Endothelial cell of umbilical vein (primary cell): ENCODE data around the gene DIPK1A. TPM values are rescaled to one million over a fixed set of nuclear protein-coding genes. Genes with fewer than 3 reads are reported as not detected.

ENCODE experiments used
- BruUV-seq: library from RNA; stranded (reverse); fragments of 400-500 nt; replicated peaks from 2 replicates; lab custom pipeline; 2021; lab: Mats Ljungman, UMichigan
- CTCF ChIA-PET: fragments of 300-600, 350-600 bp; sonication (Branson Sonifier 250); formaldehyde crosslinking; loops from one replicate; lab custom pipeline; 2021; ENCODE audit warnings: antibody characterized with exemption, inconsistent platforms; lab: Charles Lee
- POLR2A ChIA-PET: fragments of 300-600, 350-600 bp; sonication (Branson Sonifier 250); formaldehyde crosslinking; loops from one replicate; lab custom pipeline; 2021; ENCODE audit warnings: antibody characterized with exemption, inconsistent platforms; lab: Charles Lee
- DNase-seq: peaks from one replicate; pipeline ENCODE4 v3.0.0-alpha.2; 2011; ENCODE audit warnings: low read depth, low spot score
- FAIRE-seq: peaks from 2 replicates; lab custom pipeline; 2011; peaks lifted over from hg19 to GRCh38; lab: Jason Lieb, UNC
- H2AFZ ChIP-seq: 2 replicates; pipeline ENCODE4 v1.6.0; 2012; ENCODE audit warnings: low read depth, low read length, control low read depth, inconsistent platforms
- H3K27ac ChIP-seq: 2 replicates; pipeline ENCODE4 v1.5.1; 2011; ENCODE audit warnings: low read depth, mild to moderate bottlenecking, control low read depth, low read length, moderate library complexity; ENCODE audit not compliant: insufficient read depth
- H3K27me3 ChIP-seq, 2 experiments: 2 replicates each; pipeline versions ENCODE4 v1.6.0 to v1.6.1; 2011; ENCODE audit warnings: low read length in 2 of 2, mixed read lengths in 1 of 2; ENCODE audit not compliant: control insufficient read depth in 2 of 2, insufficient read depth in 2 of 2
- H3K36me3 ChIP-seq, 2 experiments: 2 replicates in 1 of 2; 3 replicates in 1 of 2; pipeline ENCODE4 v1.5.1; 2011; ENCODE audit warnings: low read length in 2 of 2, mild to moderate bottlenecking in 1 of 2, moderate library complexity in 1 of 2; ENCODE audit not compliant: control insufficient read depth in 2 of 2, insufficient read depth in 2 of 2; ENCODE audit errors: extremely low read depth in 1 of 2
- H3K4me1 ChIP-seq: 3 replicates; pipeline ENCODE4 v1.5.1; 2011; ENCODE audit warnings: mild to moderate bottlenecking, low read length; ENCODE audit not compliant: control insufficient read depth, insufficient read depth; ENCODE audit errors: extremely low read depth
- H3K4me2 ChIP-seq: 2 replicates; pipeline ENCODE4 v1.6.1; 2011; ENCODE audit warnings: low read length, control low read depth, mixed read lengths; ENCODE audit not compliant: insufficient read depth
- H3K4me3 ChIP-seq, 3 experiments: fragments of 200-600 bp in 1 of 3; sonication (generic), shearing (Covaris generic) in 1 of 3; replicated peaks in 1 of 3; 2 replicates each; pipeline ENCODE4 v1.5.1; 2011 to 2016; ENCODE audit warnings: control low read depth in 3 of 3, low read length in 3 of 3, mild to moderate bottlenecking in 2 of 3, inconsistent platforms in 1 of 3, low read depth in 1 of 3, moderate library complexity in 1 of 3; ENCODE audit not compliant: insufficient read depth in 1 of 3
- H3K79me2 ChIP-seq: 2 replicates; pipeline ENCODE4 v1.6.0; 2012; ENCODE audit warnings: low read length, inconsistent platforms; ENCODE audit not compliant: control insufficient read depth, insufficient read depth
- H3K9ac ChIP-seq: replicated peaks from 2 replicates; pipeline ENCODE3; 2011; ENCODE audit warnings: low read length, control low read depth; ENCODE audit not compliant: insufficient read depth; ENCODE audit errors: extremely low read depth
- H3K9me1 ChIP-seq: replicated peaks from 3 replicates; pipeline ENCODE4 v1.6.0; 2011; ENCODE audit warnings: mild to moderate bottlenecking, low read length; ENCODE audit not compliant: control insufficient read depth, insufficient read depth; ENCODE audit errors: extremely low read depth
- H3K9me3 ChIP-seq: replicated peaks from 2 replicates; pipeline ENCODE4 v1.5.1; 2012; ENCODE audit warnings: low read length, inconsistent platforms; ENCODE audit not compliant: control insufficient read depth, insufficient read depth
- H4K20me1 ChIP-seq: replicated peaks from 2 replicates; pipeline ENCODE3; 2011; ENCODE audit warnings: mild to moderate bottlenecking, low read length; ENCODE audit not compliant: control insufficient read depth, insufficient read depth; ENCODE audit errors: extremely low read depth
- EZH2 ChIP-seq: IDR thresholded peaks from 2 replicates; pipeline ENCODE4 v1.6.1; 2012; ENCODE audit warnings: borderline replicate concordance, low read depth, mild to moderate bottlenecking, moderate library complexity, low read length, inconsistent platforms; ENCODE audit not compliant: severe bottlenecking
- FOS ChIP-seq: IDR thresholded peaks from 2 replicates; pipeline ENCODE4 v1.6.1; 2011; ENCODE audit warnings: mild to moderate bottlenecking, low read length, moderate library complexity, borderline replicate concordance; ENCODE audit not compliant: insufficient read depth
- GATA2 ChIP-seq: IDR thresholded peaks from 2 replicates; pipeline ENCODE4 v1.7.0; 2011; ENCODE audit warnings: low read depth, mild to moderate bottlenecking, moderate library complexity, mixed read lengths, low read length; ENCODE audit not compliant: insufficient read length, insufficient read depth
- JUN ChIP-seq: IDR thresholded peaks from 2 replicates; pipeline ENCODE4 v1.6.1; 2011; ENCODE audit warnings: borderline replicate concordance, low read depth; ENCODE audit not compliant: insufficient read length, insufficient read depth
- MYC ChIP-seq: IDR thresholded peaks from one replicate; pipeline ENCODE4 v1.6.1; 2011; ENCODE audit warnings: mild to moderate bottlenecking, low read depth, low read length
- POLR2A ChIP-seq: IDR thresholded peaks from 2 replicates; pipeline ENCODE4 v1.6.1; 2012; ENCODE audit warnings: low read depth, mild to moderate bottlenecking, control low read depth, low read length
- POLR2AphosphoS5 ChIP-seq: IDR thresholded peaks from 2 replicates; pipeline ENCODE4 v1.6.1; 2012; ENCODE audit warnings: low read depth, mild to moderate bottlenecking, control low read depth, low read length, moderate library complexity; ENCODE audit not compliant: insufficient read depth
- dilution Hi-C: fragments of 300-500 bp; cut with MboI; formaldehyde crosslinking; loops from one replicate; pipeline ENCODE4 v1.15.0; 2019; ENCODE audit warnings: low sequenced_read_pairs; ENCODE audit not compliant: extremely low pct_ligation_motif_present
- intact Hi-C: fragments of 100-400 bp; cut with micrococcal nuclease; formaldehyde crosslinking; loops from one replicate; pipeline ENCODE4 v1.10.0; 2022
- polyA plus RNA-seq, 4 experiments: library from polyadenylated mRNA; depleted of rRNA in 3 of 4; stranded (reverse) in 3 of 4; unstranded in 1 of 4; fragments of >200 nt; gene quantifications; 2 replicates each; pipeline versions ENCODE4 v1.2.1 to v1.2.3, GENCODE V29; 2011 to 2012; ENCODE audit warnings: missing spikeins in 1 of 4
- total RNA-seq: library from RNA; stranded (reverse); gene quantifications from 2 replicates; pipeline ENCODE4 v1.2.3, GENCODE V29; 2021
- TF ChIP-seq, protein P1 (sequence below), 2 donors: IDR thresholded peaks; 1 replicate in 1 of 2; 2 replicates in 1 of 2; pipeline ENCODE4 v1.5.1; 2011; ENCODE audit warnings: low read length in 2 of 2, mild to moderate bottlenecking in 2 of 2, moderate library complexity in 2 of 2, control low read depth in 1 of 2, inconsistent platforms in 1 of 2, low read depth in 1 of 2; ENCODE audit not compliant: insufficient read depth in 1 of 2; ENCODE audit errors: extremely low read depth in 1 of 2
- TF ChIP-seq, protein P2 (sequence below): IDR thresholded peaks from 2 replicates; pipeline ENCODE4 v1.6.1; 2011; ENCODE audit not compliant: insufficient read depth, insufficient read length

Gene DIPK1A
- total and polyA plus RNA-seq, 2 donors (not counting 3 experiments of a cell fraction or from before 2014, with no cell fraction given): 0.25 to 0.93 TPM

DNA sequence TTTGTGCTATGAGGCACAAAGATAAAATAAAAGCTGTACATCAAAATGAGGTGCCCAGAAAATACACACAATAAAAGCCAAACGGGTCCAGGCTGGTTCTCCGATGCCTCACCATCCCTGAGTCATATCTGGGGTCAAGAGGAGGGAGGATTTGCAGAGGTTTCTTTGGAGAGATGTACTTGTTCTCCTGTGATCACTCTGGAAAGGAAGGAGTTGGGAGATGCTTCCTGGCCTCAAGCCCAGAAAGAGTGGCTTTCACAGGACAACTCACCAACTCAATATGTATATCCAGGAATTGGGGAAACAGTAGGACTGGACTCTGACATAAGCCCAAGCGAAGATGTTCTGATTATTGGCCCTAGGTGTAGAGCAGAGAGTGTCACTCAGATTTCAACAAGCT is 51.9 kb downstream of the DIPK1A start:
- no peaks in the 10 kb centered on the region for H3K36me3 ChIP-seq
- no peak overlapping the region for H3K27ac ChIP-seq
- POLR2A ChIA-PET: no interaction called here

More for the DNA sequence above, 51.9 kb downstream of the DIPK1A start:
- no TSS peak for BruUV-seq
- intact Hi-C loops (no loop called here), dilution Hi-C loops (no loop called here)
- CTCF ChIA-PET: interaction anchor here (0.8 kb wide), 1 partner anchor 51 kb away, joined by 3 read pairs; no protein-coding TSS in a partner anchor
- no peaks in the 10 kb centered on the region for H4K20me1 ChIP-seq
- H3K4me1 ChIP-seq: no peaks in the 10 kb centered on the region
- no peak overlapping the region for H3K4me2 ChIP-seq
- no peaks in the 10 kb centered on the region for H3K79me2 ChIP-seq
- no peak overlapping the region for H2AFZ ChIP-seq
- no peaks in the 10 kb centered on the region for H3K9me3 ChIP-seq
- TF ChIP-seq EZH2 (no peak), POLR2AphosphoS5 (no peak), POLR2A (no peak), GATA2 (no peak), JUN (no peak), MYC (no peak), FOS (no peak)
- TF ChIP-seq, protein P1, sequence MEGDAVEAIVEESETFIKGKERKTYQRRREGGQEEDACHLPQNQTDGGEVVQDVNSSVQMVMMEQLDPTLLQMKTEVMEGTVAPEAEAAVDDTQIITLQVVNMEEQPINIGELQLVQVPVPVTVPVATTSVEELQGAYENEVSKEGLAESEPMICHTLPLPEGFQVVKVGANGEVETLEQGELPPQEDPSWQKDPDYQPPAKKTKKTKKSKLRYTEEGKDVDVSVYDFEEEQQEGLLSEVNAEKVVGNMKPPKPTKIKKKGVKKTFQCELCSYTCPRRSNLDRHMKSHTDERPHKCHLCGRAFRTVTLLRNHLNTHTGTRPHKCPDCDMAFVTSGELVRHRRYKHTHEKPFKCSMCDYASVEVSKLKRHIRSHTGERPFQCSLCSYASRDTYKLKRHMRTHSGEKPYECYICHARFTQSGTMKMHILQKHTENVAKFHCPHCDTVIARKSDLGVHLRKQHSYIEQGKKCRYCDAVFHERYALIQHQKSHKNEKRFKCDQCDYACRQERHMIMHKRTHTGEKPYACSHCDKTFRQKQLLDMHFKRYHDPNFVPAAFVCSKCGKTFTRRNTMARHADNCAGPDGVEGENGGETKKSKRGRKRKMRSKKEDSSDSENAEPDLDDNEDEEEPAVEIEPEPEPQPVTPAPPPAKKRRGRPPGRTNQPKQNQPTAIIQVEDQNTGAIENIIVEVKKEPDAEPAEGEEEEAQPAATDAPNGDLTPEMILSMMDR (IDR thresholded peaks at IDR 0.05; ENCODE audit: extremely low read depth in 1 of 2, insufficient read depth in 1 of 2, low read depth in 1 of 2, low read length in 2 of 2): no peak
- TF ChIP-seq, protein P2, sequence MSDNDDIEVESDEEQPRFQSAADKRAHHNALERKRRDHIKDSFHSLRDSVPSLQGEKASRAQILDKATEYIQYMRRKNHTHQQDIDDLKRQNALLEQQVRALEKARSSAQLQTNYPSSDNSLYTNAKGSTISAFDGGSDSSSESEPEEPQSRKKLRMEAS: no peak
- no peak for DNase-seq
- no peak overlapping the region for H3K4me3 ChIP-seq
- FAIRE-seq: no peak
- H3K9me1 ChIP-seq: no peaks in the 10 kb centered on the region
- peaks cover 3 to 6% of the 10 kb centered on the region in 2 experiments for H3K27me3 ChIP-seq
- H3K9ac ChIP-seq: no peak overlapping the region
